Ramos (cell line): ENCODE measurements around the gene ACSM3.
"Not testable (repeated sequence)": the region's sequence is repeated elsewhere in the genome, so short reads cannot be mapped to it uniquely, and the experiment has no call there.

Experiments used
- in situ Hi-C: fragments of 300-500 bp; cut with MboI; formaldehyde crosslinking; loops from one replicate; pipeline ENCODE4 v1.14.3; 2022; ENCODE audit warnings: low sequenced_read_pairs; ENCODE audit not compliant: unreplicated experiment

Gene ACSM3

GRCh38 chr16:20763461-20764232 lies at the start of gene ACSM3:
Gene ACSM3 (plus strand): TSS chr16:20764014. CDS start chr16:20770035, 6,021 bp downstream.
- in situ Hi-C loops: no loop called here

- in situ Hi-C loops: not testable (repeated sequence)
These were observed 46.1 kb upstream of the ACSM3 start for GRCh38 chr16:20717718-20718117.

GRCh38 chr16:20720251-20720650 lies 43.6 kb upstream of the ACSM3 start:
- in situ Hi-C loops: no loop called here

GRCh38 chr16:20726661-20727060 lies 37.2 kb upstream of the ACSM3 start:
- in situ Hi-C loops: no loop called here

- in situ Hi-C loops: no loop called here
These were observed 36.6 kb upstream of the ACSM3 start for GRCh38 chr16:20727181-20727580.

- in situ Hi-C loops: no loop called here
These were observed 34.7 kb upstream of the ACSM3 start for GRCh38 chr16:20729141-20729540.

GRCh38 chr16:20734056-20734455 lies 29.8 kb upstream of the ACSM3 start:
- in situ Hi-C loops: no loop called here

- in situ Hi-C loops: no loop called here
These were observed 29.0 kb upstream of the ACSM3 start for GRCh38 chr16:20734782-20735181.

GRCh38 chr16:20735490-20735889 lies 28.3 kb upstream of the ACSM3 start:
- in situ Hi-C loops: no loop called here

GRCh38 chr16:20740007-20740883 lies 23.6 kb upstream of the ACSM3 start:
- in situ Hi-C loops: no loop called here

GRCh38 chr16:20740901-20741521 lies 22.8 kb upstream of the ACSM3 start:
- in situ Hi-C loops: no loop called here

- in situ Hi-C loops: no loop called here
These were observed 22.1 kb upstream of the ACSM3 start, which contains the start of gene THUMPD1 for GRCh38 chr16:20741554-20742285. Gene THUMPD1 (minus strand): TSS chr16:20741818. CDS start chr16:20741739, 79 bp downstream.

GRCh38 chr16:20743591-20743990 lies 20.2 kb upstream of the ACSM3 start:
- in situ Hi-C loops: no loop called here

GRCh38 chr16:20744922-20745440 lies 18.8 kb upstream of the ACSM3 start:
- in situ Hi-C loops: no loop called here

GRCh38 chr16:20746461-20746860 lies 17.4 kb upstream of the ACSM3 start:
- in situ Hi-C loops: no loop called here

- in situ Hi-C loops: no loop called here
These were observed 16.6 kb upstream of the ACSM3 start for GRCh38 chr16:20747030-20747816.

GRCh38 chr16:20749474-20749873 lies 14.3 kb upstream of the ACSM3 start:
- in situ Hi-C loops: no loop called here

- in situ Hi-C loops: no loop called here
These were observed 13.3 kb upstream of the ACSM3 start for GRCh38 chr16:20750558-20750957.

- in situ Hi-C loops: no loop called here
These were observed 10.1 kb upstream of the ACSM3 start for GRCh38 chr16:20753727-20754126.
